Measurements from ENCODE around the gene TRPM2. TPM values are rescaled to one million over a fixed set of nuclear protein-coding genes. Genes with fewer than 3 reads are reported as not detected.

The TRPM2 gene
- total and polyA plus RNA-seq, 10 of the 15 experiments (the other 5 are each of a cell fraction or from before 2014, with no cell fraction given), result 0.03 to 9.1 (median 2.6) TPM

- WGBS (ENCODE audit: insufficient coverage, insufficient replicate concordance, low lambda C conversion rate, missing lambda C conversion rate), result 69% methylated on average over 32 of the region's 33 CpGs
- FAIRE-seq (no peak), ATAC-seq (no peak), DNase-seq (ENCODE audit: low read depth, low spot score) (no peak)
- no peak overlapping the region for H3K4me3 ChIP-seq
- no peaks in the 10 kb centered on the region for H3K27me3 ChIP-seq (replicated peaks in 1 of 2; ENCODE audit: control insufficient read depth in 2 of 2, insufficient read depth in 2 of 2, low read length in 1 of 2)
- H3K36me3 ChIP-seq (ENCODE audit: control insufficient read depth in 2 of 2, insufficient read depth in 2 of 2, low read length in 1 of 2), result no peaks in the 10 kb centered on the region
- no peaks in the 10 kb centered on the region for H3K4me1 ChIP-seq (ENCODE audit: control insufficient read depth, insufficient read depth, low read length)
- ChIA-PET SMC1A (ENCODE audit: uncharacterized antibody, unreplicated experiment) (no interaction called here), CTCF (interaction anchor here (0.6 kb wide), 1 partner anchor 216 kb away, joined by 4 read pairs; no protein-coding TSS in a partner anchor), RAD21 (ENCODE audit: unreplicated experiment) (no interaction called here), POLR2A (no interaction called here)
- H3K4me2 ChIP-seq (ENCODE audit: control insufficient read depth, insufficient read depth), result no peak overlapping the region
- no peaks in the 10 kb centered on the region for H3K79me2 ChIP-seq (ENCODE audit: control insufficient read depth, insufficient read depth, low read length)
- no peak overlapping the region for H3K9ac ChIP-seq (ENCODE audit: control insufficient read depth, insufficient read depth, low read length)
- in situ Hi-C loops (cut with MboI), result no loop called here
- H3K9me3 ChIP-seq (replicated peaks; ENCODE audit: control insufficient read depth, insufficient read depth, low read length), result no peaks in the 10 kb centered on the region
- H3K27ac ChIP-seq (ENCODE audit: control insufficient read depth, insufficient read depth), result no peak overlapping the region
- no peak overlapping the region for H2AFZ ChIP-seq (ENCODE audit: control insufficient read depth, low read depth, low read length)
- intact Hi-C loops (cut with micrococcal nuclease; ENCODE audit: unreplicated experiment), result no loop called here
- no peaks in the 10 kb centered on the region for H4K20me1 ChIP-seq (ENCODE audit: control insufficient read depth, insufficient read depth)
- BruUV-seq (replicated peaks), result no TSS peak
- TF ChIP-seq MTA3 (IDR thresholded peaks at IDR 0.05; ENCODE audit: borderline replicate concordance, low read length), result no peak
- TF ChIP-seq NFIC (IDR thresholded peaks at IDR 0.05; ENCODE audit: low read depth, low read length), result no peak
- no peak for TF ChIP-seq E4F1 (IDR thresholded peaks at IDR 0.05; ENCODE audit: borderline replicate concordance, partially characterized antibody)
- TF ChIP-seq CEBPB (IDR thresholded peaks at IDR 0.05; ENCODE audit: borderline replicate concordance in 1 of 2, low read depth in 2 of 2, low read length in 2 of 2), result no peak
- no peak for TF ChIP-seq ZBTB11 (CRISPR knock-in tag; IDR thresholded peaks at IDR 0.05)
- TF ChIP-seq FOS (IDR thresholded peaks at IDR 0.05; ENCODE audit: borderline replicate concordance, extremely low read depth, insufficient read length), result no peak
- TF ChIP-seq TCF3 (IDR thresholded peaks at IDR 0.05; ENCODE audit: borderline replicate concordance, insufficient read depth, low read depth, low read length), result no peak
- no peak for TF ChIP-seq SKIL (IDR thresholded peaks at IDR 0.05; ENCODE audit: low read depth, poor library complexity, severe bottlenecking)
- no peak for TF ChIP-seq MEF2B (IDR thresholded peaks at IDR 0.05; ENCODE audit: partially characterized antibody, poor library complexity, severe bottlenecking)
- no peak for TF ChIP-seq RELA (IDR thresholded peaks at IDR 0.05; ENCODE audit: borderline replicate concordance, partially characterized antibody)
- TF ChIP-seq SMARCA5 (IDR thresholded peaks at IDR 0.05), result no peak
- no peak for TF ChIP-seq USF2 (IDR thresholded peaks at IDR 0.05; ENCODE audit: borderline replicate concordance, low read depth, low read length)
These were observed 45.9 kb downstream of the TRPM2 start for GRCh38 chr21:44399151-44399954.
